CD4-positive, CD25-positive, alpha-beta regulatory T cell (primary cell): Measurements from ENCODE around the gene NR2C1. TPM values are rescaled to one million over a fixed set of nuclear protein-coding genes. Genes with fewer than 3 reads are reported as not detected.

ENCODE experiments used
- ATAC-seq, 2 donors: fragments of 150-1000 bp; cut with Tn5 transposase; one replicate each; pipeline ENCODE4 v1.10.0; 2021; ENCODE audit warnings: low read depth in 2 of 2, moderate number of reproducible peaks in 2 of 2, moderate library complexity in 1 of 2
- DNase-seq, 3 donors: peaks; one replicate each; pipeline versions ENCODE4 v3.0.0 to v3.0.0-alpha.2; 2012 to 2022; ENCODE audit warnings: mixed read lengths in 1 of 3
- H3K27ac ChIP-seq: one replicate; pipeline ENCODE4 v1.7.0; 2013; ENCODE audit warnings: mild to moderate bottlenecking, low read length; ENCODE audit not compliant: insufficient read depth, poor library complexity, severe bottlenecking
- H3K27me3 ChIP-seq: one replicate; pipeline ENCODE4 v1.7.0; 2013; ENCODE audit warnings: low read length; ENCODE audit not compliant: control insufficient read depth, insufficient read depth
- H3K36me3 ChIP-seq: one replicate; pipeline ENCODE4 v1.7.0; 2013; ENCODE audit warnings: mild to moderate bottlenecking, low read length, moderate library complexity; ENCODE audit not compliant: control insufficient read depth, insufficient read depth
- H3K4me1 ChIP-seq: 2 replicates; pipeline ENCODE4 v1.7.0; 2013; ENCODE audit warnings: mild to moderate bottlenecking, low read length; ENCODE audit not compliant: insufficient read depth, control insufficient read depth, poor library complexity, severe bottlenecking
- H3K4me3 ChIP-seq: one replicate; pipeline ENCODE4 v1.7.0; 2013; ENCODE audit warnings: low read depth, mild to moderate bottlenecking, low read length, moderate library complexity
- H3K9me3 ChIP-seq, 2 experiments: 1 replicate in 1 of 2; 2 replicates in 1 of 2; pipeline ENCODE4 v1.7.0; 2013; ENCODE audit warnings: low read length in 2 of 2, mild to moderate bottlenecking in 1 of 2, moderate library complexity in 1 of 2; ENCODE audit not compliant: control insufficient read depth in 2 of 2
- H3K27ac Mint-ChIP-seq, 3 donors: one replicate each; pipeline ENCODE4 v1.8.0; 2020 to 2022; ENCODE audit warnings: mild to moderate bottlenecking in 3 of 3, mixed read lengths in 3 of 3, moderate library complexity in 2 of 3
- H3K27me3 Mint-ChIP-seq: one replicate; pipeline ENCODE4 v1.8.0; 2022; ENCODE audit warnings: mild to moderate bottlenecking, mixed read lengths
- H3K36me3 Mint-ChIP-seq: one replicate; pipeline ENCODE4 v1.8.0; 2020; ENCODE audit warnings: mixed read lengths
- H3K4me1 Mint-ChIP-seq, 4 donors: one replicate each; pipeline ENCODE4 v1.8.0; 2020 to 2022; ENCODE audit warnings: mixed read lengths in 4 of 4, mild to moderate bottlenecking in 1 of 4
- H3K4me3 Mint-ChIP-seq, 4 donors: one replicate each; pipeline ENCODE4 v1.8.0; 2020 to 2022; ENCODE audit warnings: mild to moderate bottlenecking in 4 of 4, mixed read lengths in 4 of 4, moderate library complexity in 3 of 4
- H3K9me3 Mint-ChIP-seq, 7 donors: one replicate each; pipeline ENCODE4 v1.8.0; 2020 to 2022; ENCODE audit warnings: mixed read lengths in 7 of 7, mild to moderate bottlenecking in 3 of 7, moderate library complexity in 2 of 7
- polyA plus RNA-seq, 4 donors: library from polyadenylated mRNA; unstranded; fragments of 300-500 nt; fragmentation: Illumina TruSeq; gene quantifications; one replicate each; pipeline ENCODE4 v1.2.3, GENCODE V29; 2021
- total RNA-seq: library from RNA; stranded (reverse); gene quantifications from one replicate; pipeline ENCODE4 v1.2.3, GENCODE V29; 2022

NR2C1 gene
- total and polyA plus RNA-seq, 5 donors from 2014 or later: 6.1 to 58.3 (median 9.7) TPM

- Histone ChIP-seq H3K4me3 (no peak overlapping the region), H3K27ac (no peak overlapping the region), H3K4me1 (no peaks in the 10 kb centered on the region), H3K27me3 (no peaks in the 10 kb centered on the region), H3K9me3 (no peaks in the 10 kb centered on the region), H3K36me3 (no peaks in the 10 kb centered on the region)
- Mint-ChIP-seq H3K4me1 (peaks cover 0 to 6% (median 3%) of the 10 kb centered on the region in 4 donors), H3K36me3 (no peaks in the 10 kb centered on the region), H3K27me3 (peaks cover 10% of the 10 kb centered on the region), H3K9me3 (peaks cover 0 to 1% (median 0%) of the 10 kb centered on the region in 7 donors), H3K4me3 (no peak overlapping the region), H3K27ac (no peak overlapping the region)
- ATAC-seq (no peak), DNase-seq (no peak)
Observed at GRCh38 chr12:95083471-95083870, 10.1 kb upstream of the NR2C1 start.

GRCh38 chr12:95077341-95077740 lies 3.9 kb upstream of the NR2C1 start:
- Mint-ChIP-seq H3K36me3 (no peaks in the 10 kb centered on the region), H3K4me3 (no peak overlapping the region), H3K4me1 (peaks cover 4 to 12% (median 5%) of the 10 kb centered on the region in 4 donors), H3K9me3 (no peaks in the 10 kb centered on the region), H3K27ac (no peak overlapping the region), H3K27me3 (peaks cover 12% of the 10 kb centered on the region)
- Histone ChIP-seq H3K27me3 (no peaks in the 10 kb centered on the region), H3K4me1 (peaks cover 3% of the 10 kb centered on the region), H3K9me3 (no peaks in the 10 kb centered on the region), H3K4me3 (no peak overlapping the region), H3K27ac (no peak overlapping the region), H3K36me3 (no peaks in the 10 kb centered on the region)
- ATAC-seq: no peak
- no peak for DNase-seq

- ATAC-seq (no peak), DNase-seq (no peak)
- Histone ChIP-seq H3K27ac (no peak overlapping the region), H3K4me1 (peaks cover 6% of the 10 kb centered on the region), H3K36me3 (no peaks in the 10 kb centered on the region), H3K4me3 (no peak overlapping the region), H3K9me3 (no peaks in the 10 kb centered on the region), H3K27me3 (no peaks in the 10 kb centered on the region)
- H3K4me1 Mint-ChIP-seq: peaks cover 4 to 25% (median 13%) of the 10 kb centered on the region in 4 donors
- H3K9me3 Mint-ChIP-seq: no peaks in the 10 kb centered on the region
- H3K27me3 Mint-ChIP-seq: peaks cover 12% of the 10 kb centered on the region
- H3K4me3 Mint-ChIP-seq: peak overlapping the region in 1 of 4 donors; percentile 6
- no peak overlapping the region for H3K27ac Mint-ChIP-seq
- no peaks in the 10 kb centered on the region for H3K36me3 Mint-ChIP-seq
Observed at GRCh38 chr12:95074766-95075165, 1.3 kb upstream of the NR2C1 start.

GRCh38 chr12:95073698-95074520 lies 491 bp upstream of the NR2C1 start:
- Mint-ChIP-seq H3K27ac (peak overlapping the region; percentile 90 to 93 (median 92)), H3K9me3 (no peaks in the 10 kb centered on the region), H3K27me3 (peaks cover 12% of the 10 kb centered on the region), H3K4me3 (peak overlapping the region; percentile 96 to 99 (median 97)), H3K4me1 (peaks cover 4 to 33% (median 19%) of the 10 kb centered on the region in 4 donors), H3K36me3 (no peaks in the 10 kb centered on the region)
- no peaks in the 10 kb centered on the region for H3K27me3 ChIP-seq
- H3K4me3 ChIP-seq: peak overlapping the region; percentile 51
- H3K4me1 ChIP-seq: peaks cover 6% of the 10 kb centered on the region
- DNase-seq: no peak
- no peaks in the 10 kb centered on the region for H3K36me3 ChIP-seq
- no peak overlapping the region for H3K27ac ChIP-seq
- H3K9me3 ChIP-seq: no peaks in the 10 kb centered on the region
- no peak for ATAC-seq

- no peak overlapping the region for H3K27ac Mint-ChIP-seq
- no peak overlapping the region for H3K27ac ChIP-seq
- no peaks in the 10 kb centered on the region for H3K27me3 ChIP-seq
- no peaks in the 10 kb centered on the region for H3K27me3 Mint-ChIP-seq
- H3K9me3 Mint-ChIP-seq: no peaks in the 10 kb centered on the region
- peaks cover 11% of the 10 kb centered on the region for H3K36me3 ChIP-seq
- peaks cover 4 to 33% (median 23%) of the 10 kb centered on the region in 4 donors for H3K4me1 Mint-ChIP-seq
- H3K9me3 ChIP-seq: no peaks in the 10 kb centered on the region
- H3K4me1 ChIP-seq: peaks cover 6% of the 10 kb centered on the region
- H3K36me3 Mint-ChIP-seq: peaks cover 4% of the 10 kb centered on the region
- ATAC-seq (no peak), DNase-seq (no peak)
- H3K4me3 Mint-ChIP-seq: peak overlapping the region; percentile 29 to 61 (median 42)
- H3K4me3 ChIP-seq: no peak overlapping the region
Observed at GRCh38 chr12:95070378-95070777, 3.0 kb downstream of the NR2C1 start.

GRCh38 chr12:95066091-95066855 lies 7.1 kb downstream of the NR2C1 start:
- H3K27me3 ChIP-seq: no peaks in the 10 kb centered on the region
- H3K4me3 Mint-ChIP-seq: no peak overlapping the region
- H3K4me3 ChIP-seq: no peak overlapping the region
- H3K36me3 Mint-ChIP-seq: peaks cover 19% of the 10 kb centered on the region
- no peaks in the 10 kb centered on the region for H3K4me1 ChIP-seq
- no peak overlapping the region for H3K27ac ChIP-seq
- H3K9me3 ChIP-seq: no peaks in the 10 kb centered on the region
- H3K36me3 ChIP-seq: peaks cover 43% of the 10 kb centered on the region
- no peak for DNase-seq
- no peak for ATAC-seq
- H3K27ac Mint-ChIP-seq: no peak overlapping the region
- peaks cover 8 to 25% (median 17%) of the 10 kb centered on the region in 4 donors for H3K4me1 Mint-ChIP-seq
- no peaks in the 10 kb centered on the region for H3K9me3 Mint-ChIP-seq
- no peaks in the 10 kb centered on the region for H3K27me3 Mint-ChIP-seq

- Histone ChIP-seq H3K27ac (no peak overlapping the region), H3K9me3 (no peaks in the 10 kb centered on the region), H3K4me3 (no peak overlapping the region), H3K36me3 (peaks cover 74% of the 10 kb centered on the region), H3K27me3 (no peaks in the 10 kb centered on the region), H3K4me1 (no peaks in the 10 kb centered on the region)
- ATAC-seq: no peak
- Mint-ChIP-seq H3K4me3 (no peak overlapping the region), H3K36me3 (peaks cover 25% of the 10 kb centered on the region), H3K4me1 (peaks cover 0 to 13% (median 5%) of the 10 kb centered on the region in 4 donors), H3K27me3 (no peaks in the 10 kb centered on the region), H3K9me3 (no peaks in the 10 kb centered on the region), H3K27ac (no peak overlapping the region)
- DNase-seq: no peak
Observed at GRCh38 chr12:95060951-95061350, 12.5 kb downstream of the NR2C1 start.
